Keratinocyte (primary cell): ENCODE results near the gene GOLGA6L7. TPM values are rescaled to one million over a fixed set of nuclear protein-coding genes. Genes with fewer than 3 reads are reported as not detected.
"Not testable (repeated sequence)": the region's sequence is repeated elsewhere in the genome, so short reads cannot be mapped to it uniquely, and the experiment has no call there.

Experiments
- DNase-seq: peaks from one replicate; pipeline ENCODE4 v3.0.0-alpha.2; 2011; ENCODE audit warnings: low read depth, missing footprints, low spot score
- FAIRE-seq: peaks from 2 replicates; lab custom pipeline; 2011; peaks lifted over from hg19 to GRCh38; lab: Jason Lieb, UNC
- H2AFZ ChIP-seq: 2 replicates; pipeline ENCODE4 v1.6.0; 2012; ENCODE audit warnings: low read length, control low read depth, inconsistent platforms; ENCODE audit not compliant: control insufficient read depth
- H3K27ac ChIP-seq: 2 replicates; pipeline ENCODE4 v1.5.1; 2011; ENCODE audit warnings: low read length; ENCODE audit not compliant: control insufficient read depth, insufficient read depth
- H3K27me3 ChIP-seq: 3 replicates; pipeline ENCODE4 v1.6.0; 2011; ENCODE audit warnings: low read length; ENCODE audit not compliant: control insufficient read depth, insufficient read depth; ENCODE audit errors: extremely low read depth
- H3K36me3 ChIP-seq, 2 experiments: 2 replicates in 1 of 2; 3 replicates in 1 of 2; pipeline ENCODE4 v1.5.1; 2011; ENCODE audit warnings: low read length in 2 of 2, mild to moderate bottlenecking in 1 of 2; ENCODE audit not compliant: control insufficient read depth in 2 of 2, insufficient read depth in 2 of 2; ENCODE audit errors: extremely low read depth in 1 of 2
- H3K4me1 ChIP-seq: 3 replicates; pipeline ENCODE4 v1.5.1; 2011; ENCODE audit warnings: low read length; ENCODE audit not compliant: control insufficient read depth, insufficient read depth; ENCODE audit errors: extremely low read depth
- H3K4me2 ChIP-seq: 3 replicates; pipeline ENCODE4 v1.6.0; 2011; ENCODE audit warnings: low read depth, low read length; ENCODE audit not compliant: control insufficient read depth, insufficient read depth; ENCODE audit errors: extremely low read depth
- H3K4me3 ChIP-seq, 3 experiments: fragments of 200-600 bp in 1 of 3; sonication (generic) in 1 of 3; 2 replicates in 2 of 3; 3 replicates in 1 of 3; pipeline ENCODE4 v1.5.1; 2011 to 2016; ENCODE audit warnings: low read length in 3 of 3, mild to moderate bottlenecking in 3 of 3, control low read depth in 2 of 3, inconsistent platforms in 1 of 3, low read depth in 1 of 3, mixed read lengths in 1 of 3, mixed run types in 1 of 3, moderate library complexity in 1 of 3; ENCODE audit not compliant: control insufficient read depth in 2 of 3, insufficient read depth in 2 of 3; ENCODE audit errors: extremely low read depth in 1 of 3
- H3K79me2 ChIP-seq: 2 replicates; pipeline ENCODE4 v1.6.0; 2012; ENCODE audit warnings: low read length; ENCODE audit not compliant: control insufficient read depth, insufficient read depth
- H3K9ac ChIP-seq: 3 replicates; pipeline ENCODE4 v1.6.0; 2011; ENCODE audit warnings: low read length; ENCODE audit not compliant: control insufficient read depth, insufficient read depth; ENCODE audit errors: extremely low read depth
- H3K9me1 ChIP-seq: 3 replicates; pipeline ENCODE4 v1.6.0; 2011; ENCODE audit warnings: low read length; ENCODE audit not compliant: control insufficient read depth, insufficient read depth; ENCODE audit errors: extremely low read depth
- H3K9me3 ChIP-seq: 2 replicates; pipeline ENCODE4 v1.5.1; 2012; ENCODE audit warnings: low read depth, low read length; ENCODE audit not compliant: control insufficient read depth
- H4K20me1 ChIP-seq: 3 replicates; pipeline ENCODE4 v1.6.0; 2011; ENCODE audit warnings: low read length; ENCODE audit not compliant: control insufficient read depth, insufficient read depth; ENCODE audit errors: extremely low read depth
- CTCF ChIP-seq, 3 experiments: IDR thresholded peaks in 1 of 3; conservative IDR thresholded peaks in 1 of 3; optimal IDR thresholded peaks in 1 of 3; 2 replicates in 2 of 3; 3 replicates in 1 of 3; pipeline versions ENCODE3 to v1.5.1; 2011; ENCODE audit warnings: low read length in 3 of 3, mild to moderate bottlenecking in 3 of 3, moderate library complexity in 2 of 3, control low read depth in 1 of 3, inconsistent platforms in 1 of 3; ENCODE audit not compliant: insufficient read depth in 2 of 3; ENCODE audit errors: extremely low read depth in 1 of 3
- EZH2 ChIP-seq: IDR thresholded peaks from one replicate; pipeline ENCODE4 v1.6.1; 2012; ENCODE audit warnings: inconsistent platforms, mild to moderate bottlenecking, low read length, moderate library complexity
- dilution Hi-C: fragments of 300-500 bp; cut with MboI; formaldehyde crosslinking; loops from one replicate; pipeline ENCODE4 v1.7.0; 2020; ENCODE audit warnings: low sequenced_read_pairs; ENCODE audit not compliant: extremely low pct_ligation_motif_present
- polyA minus RNA-seq, 3 experiments: library from RNA; depleted of rRNA, polyadenylated mRNA; stranded (reverse); fragments of >200 nt; gene quantifications; 1 replicate in 1 of 3; 2 replicates in 1 of 3; 3 replicates in 1 of 3; pipeline ENCODE4 v1.2.3, GENCODE V29; 2011
- polyA plus RNA-seq, 5 experiments: library from polyadenylated mRNA; depleted of rRNA in 3 of 5; stranded (reverse) in 3 of 5; stranded (forward) in 1 of 5; unstranded in 1 of 5; fragments of >200 nt; gene quantifications; 1 replicate in 1 of 5; 2 replicates in 3 of 5; 3 replicates in 1 of 5; pipeline versions ENCODE4 v1.2.1 to v1.2.3, GENCODE V29; 2011 to 2012; ENCODE audit warnings: missing spikeins in 2 of 5, low read depth in 1 of 5, low replicate concordance in 1 of 5

Gene GOLGA6L7
- polyA plus RNA-seq (not detected in 3 replicates), polyA minus RNA-seq (not detected in 3 replicates)
- not detected for polyA plus RNA-seq (2011; ENCODE audit: low read depth)
- not detected in 2 replicates for polyA plus RNA-seq (2011; cell fraction: cytosol; rRNA removed)
- not detected in 2 replicates for polyA plus RNA-seq (2011; cell fraction: nucleus; rRNA removed)
- polyA plus RNA-seq (2012; ENCODE audit: low replicate concordance), result not detected in 2 replicates
- not detected for polyA minus RNA-seq (2011; cell fraction: cytosol; rRNA and poly(A)+ RNA removed)
- not detected in 2 replicates for polyA minus RNA-seq (2011; cell fraction: nucleus; rRNA and poly(A)+ RNA removed)

DNA sequence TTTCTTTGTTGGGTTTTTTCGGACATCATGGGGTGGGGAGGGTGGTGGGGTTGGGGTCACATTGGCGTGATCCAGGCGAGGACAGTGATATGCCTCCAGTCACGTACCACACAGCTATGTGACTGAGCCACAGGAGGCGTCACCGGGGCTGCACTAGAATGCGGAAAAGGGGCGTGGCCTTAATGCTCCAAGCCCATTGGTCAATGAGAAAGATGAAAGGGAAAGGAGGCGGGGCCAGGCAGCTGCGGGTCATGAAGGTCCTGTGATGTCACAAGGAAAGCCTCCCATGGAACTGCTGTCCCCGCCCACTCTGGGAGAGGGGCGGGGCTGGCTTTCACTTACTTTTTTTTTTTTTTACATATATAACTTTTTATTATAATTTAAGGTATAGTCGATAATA is at the start of gene GOLGA6L7:
Gene GOLGA6L7 (minus strand): TSS at position 124 of the 400 bp plus-strand sequence. CDS start 95 bp downstream, at position 29.
- DNase-seq, H3K4me3 ChIP-seq, H3K79me2 ChIP-seq, H3K36me3 ChIP-seq, H3K27ac ChIP-seq, H3K9ac ChIP-seq, FAIRE-seq, H3K4me1 ChIP-seq, H3K27me3 ChIP-seq, H4K20me1 ChIP-seq, H2AFZ ChIP-seq, H3K9me3 ChIP-seq, dilution Hi-C loops, H3K4me2 ChIP-seq, H3K9me1 ChIP-seq: not testable (repeated sequence)

- Histone ChIP-seq H3K4me1 (no peaks in the 10 kb centered on the region), H3K9ac (no peak overlapping the region), H3K4me2 (no peak overlapping the region), H2AFZ (no peak overlapping the region), H3K27me3 (no peaks in the 10 kb centered on the region), H3K79me2 (no peaks in the 10 kb centered on the region), H3K9me1 (no peaks in the 10 kb centered on the region), H3K9me3 (no peaks in the 10 kb centered on the region), H3K4me3 (no peak overlapping the region), H3K27ac (no peak overlapping the region), H4K20me1 (no peaks in the 10 kb centered on the region), H3K36me3 (no peaks in the 10 kb centered on the region)
- dilution Hi-C loops, result no loop called here
- no peak for FAIRE-seq
- TF ChIP-seq CTCF (optimal IDR thresholded peaks at IDR 0.05 in 1 of 3, IDR thresholded peaks at IDR 0.05 in 1 of 3, conservative IDR thresholded peaks at IDR 0.05 in 1 of 3; ENCODE audit: extremely low read depth in 1 of 3, insufficient read depth in 2 of 3, low read length in 3 of 3) (no peak), EZH2 (no peak)
- DNase-seq, result no peak
Observed at GRCh38 chr15:28897861-28898585, 49.6 kb upstream of the GOLGA6L7 start.
